HCEC 1CT (cell line): Measurements from ENCODE around the gene CCDC51.
"Not testable (repeated sequence)": the region's sequence is repeated elsewhere in the genome, so short reads cannot be mapped to it uniquely, and the experiment has no call there.

Experiments used
- DNase-seq: peaks from one replicate; pipeline ENCODE4 v3.0.0-alpha.2; 2017

The CCDC51 gene

GRCh38 chr3:48439820-48440589 lies at the start of gene CCDC51, which contains the start of gene TMA7:
Gene CCDC51, minus strand, starts transcription at chr3:48440119. Its CDS starts 4,991 bp downstream, at chr3:48435128.
Gene TMA7, plus strand, starts transcription at chr3:48440257. Its CDS starts 40 bp downstream, at chr3:48440297.
- peak; percentile 96 for DNase-seq

- DNase-seq = no peak
Measured at GRCh38 chr3:48486952-48487351, 47.0 kb upstream of the CCDC51 start.

GRCh38 chr3:48482822-48483221 lies 42.9 kb upstream of the CCDC51 start:
- DNase-seq = not testable (repeated sequence)

- DNase-seq = not testable (repeated sequence)
Measured at GRCh38 chr3:48480891-48481290, 41.0 kb upstream of the CCDC51 start.

GRCh38 chr3:48478626-48479555 lies 39.0 kb upstream of the CCDC51 start:
- DNase-seq = no peak

GRCh38 chr3:48477959-48478520 lies 38.1 kb upstream of the CCDC51 start:
- no peak for DNase-seq

- no peak for DNase-seq
Measured at GRCh38 chr3:48476426-48477053, 36.6 kb upstream of the CCDC51 start.

- no peak for DNase-seq
Measured at GRCh38 chr3:48475188-48475587, 35.3 kb upstream of the CCDC51 start.

- DNase-seq = no peak
Measured at GRCh38 chr3:48474619-48475018, 34.7 kb upstream of the CCDC51 start.

GRCh38 chr3:48474031-48474430 lies 34.1 kb upstream of the CCDC51 start:
- not testable (repeated sequence) for DNase-seq

- DNase-seq = no peak
Measured at GRCh38 chr3:48473617-48473952, 33.7 kb upstream of the CCDC51 start.

- DNase-seq = peak; percentile 91
Measured at GRCh38 chr3:48472923-48473616, 33.2 kb upstream of the CCDC51 start.

GRCh38 chr3:48472673-48472922 lies 32.7 kb upstream of the CCDC51 start:
- no peak for DNase-seq

- no peak for DNase-seq
Measured at GRCh38 chr3:48470286-48470685, 30.4 kb upstream of the CCDC51 start.

- DNase-seq = no peak
Measured at GRCh38 chr3:48469046-48469915, 29.4 kb upstream of the CCDC51 start.

- DNase-seq = no peak
Measured at GRCh38 chr3:48468329-48468731, 28.4 kb upstream of the CCDC51 start.

- no peak for DNase-seq
Measured at GRCh38 chr3:48467473-48468267, 27.8 kb upstream of the CCDC51 start.

- no peak for DNase-seq
Measured at GRCh38 chr3:48467110-48467454, 27.2 kb upstream of the CCDC51 start.

- DNase-seq = no peak
Measured at GRCh38 chr3:48466386-48467109, 26.6 kb upstream of the CCDC51 start.
